WI38 (cell line): ENCODE results near the gene NXPH4.

Experiments
- H3K4me3 ChIP-seq: 2 replicates; pipeline ENCODE4 v1.5.1; 2011; ENCODE audit warnings: low read depth, mild to moderate bottlenecking, control low read depth, low read length
- TF ChIP-seq, protein P1 (sequence below): IDR thresholded peaks from 2 replicates; pipeline ENCODE4 v1.5.1; 2012; ENCODE audit warnings: low read depth, mild to moderate bottlenecking, control low read depth, low read length

Gene NXPH4

DNA sequence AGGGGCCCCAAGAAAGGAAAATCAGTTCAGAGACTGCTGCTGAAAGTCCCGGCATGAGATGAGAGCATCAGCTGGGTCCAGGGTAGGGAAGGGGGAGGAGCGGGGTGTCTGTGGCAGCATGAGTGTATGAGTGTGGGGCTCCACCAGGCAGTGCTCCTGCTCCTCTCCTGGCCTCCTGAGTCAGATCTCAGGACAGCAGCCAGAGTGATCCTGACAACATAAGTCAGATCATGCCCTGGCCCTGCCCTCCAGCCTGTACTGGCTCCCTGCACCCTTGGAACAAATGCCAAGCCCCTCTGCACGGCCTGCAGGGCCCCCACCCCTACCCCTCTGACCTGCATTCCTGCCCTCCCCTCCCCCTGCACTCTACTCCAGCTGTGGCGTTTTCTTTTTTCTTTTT lies 44.9 kb upstream of the NXPH4 start:
- H3K4me3 ChIP-seq, result no peak overlapping the region
- TF ChIP-seq, protein P1, sequence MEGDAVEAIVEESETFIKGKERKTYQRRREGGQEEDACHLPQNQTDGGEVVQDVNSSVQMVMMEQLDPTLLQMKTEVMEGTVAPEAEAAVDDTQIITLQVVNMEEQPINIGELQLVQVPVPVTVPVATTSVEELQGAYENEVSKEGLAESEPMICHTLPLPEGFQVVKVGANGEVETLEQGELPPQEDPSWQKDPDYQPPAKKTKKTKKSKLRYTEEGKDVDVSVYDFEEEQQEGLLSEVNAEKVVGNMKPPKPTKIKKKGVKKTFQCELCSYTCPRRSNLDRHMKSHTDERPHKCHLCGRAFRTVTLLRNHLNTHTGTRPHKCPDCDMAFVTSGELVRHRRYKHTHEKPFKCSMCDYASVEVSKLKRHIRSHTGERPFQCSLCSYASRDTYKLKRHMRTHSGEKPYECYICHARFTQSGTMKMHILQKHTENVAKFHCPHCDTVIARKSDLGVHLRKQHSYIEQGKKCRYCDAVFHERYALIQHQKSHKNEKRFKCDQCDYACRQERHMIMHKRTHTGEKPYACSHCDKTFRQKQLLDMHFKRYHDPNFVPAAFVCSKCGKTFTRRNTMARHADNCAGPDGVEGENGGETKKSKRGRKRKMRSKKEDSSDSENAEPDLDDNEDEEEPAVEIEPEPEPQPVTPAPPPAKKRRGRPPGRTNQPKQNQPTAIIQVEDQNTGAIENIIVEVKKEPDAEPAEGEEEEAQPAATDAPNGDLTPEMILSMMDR, result no peak

DNA sequence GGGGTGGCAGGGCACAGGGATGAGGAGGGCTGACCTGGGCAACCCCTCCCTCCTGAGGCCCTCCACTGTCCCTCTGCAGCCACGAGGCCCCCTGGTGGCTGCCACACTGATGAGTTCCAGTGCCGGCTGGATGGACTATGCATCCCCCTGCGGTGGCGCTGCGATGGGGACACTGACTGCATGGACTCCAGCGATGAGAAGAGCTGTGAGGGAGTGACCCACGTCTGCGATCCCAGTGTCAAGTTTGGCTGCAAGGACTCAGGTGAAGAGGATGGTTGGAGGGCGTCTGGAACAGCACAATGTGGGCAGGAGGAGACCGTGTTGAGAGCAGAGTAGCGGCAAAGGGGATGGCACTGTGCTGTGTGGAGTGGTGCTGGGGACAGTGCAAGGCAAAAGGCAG lies 43.5 kb upstream of the NXPH4 start:
- H3K4me3 ChIP-seq, result no peak overlapping the region
- TF ChIP-seq, protein P1, result peak; percentile 73

DNA sequence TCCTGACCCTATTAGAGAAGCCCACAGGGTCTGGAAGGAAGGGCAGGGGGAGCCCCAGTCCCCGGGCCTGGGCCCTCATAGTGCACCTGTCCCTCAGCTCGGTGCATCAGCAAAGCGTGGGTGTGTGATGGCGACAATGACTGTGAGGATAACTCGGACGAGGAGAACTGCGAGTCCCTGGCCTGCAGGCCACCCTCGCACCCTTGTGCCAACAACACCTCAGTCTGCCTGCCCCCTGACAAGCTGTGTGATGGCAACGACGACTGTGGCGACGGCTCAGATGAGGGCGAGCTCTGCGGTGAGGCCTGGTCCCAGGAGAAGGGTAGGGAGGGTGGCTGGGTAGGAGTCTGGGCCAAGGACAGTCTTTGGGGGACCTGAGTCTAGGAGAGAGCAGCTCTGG lies 42.9 kb upstream of the NXPH4 start:
- TF ChIP-seq, protein P1, result no peak
- no peak overlapping the region for H3K4me3 ChIP-seq

DNA sequence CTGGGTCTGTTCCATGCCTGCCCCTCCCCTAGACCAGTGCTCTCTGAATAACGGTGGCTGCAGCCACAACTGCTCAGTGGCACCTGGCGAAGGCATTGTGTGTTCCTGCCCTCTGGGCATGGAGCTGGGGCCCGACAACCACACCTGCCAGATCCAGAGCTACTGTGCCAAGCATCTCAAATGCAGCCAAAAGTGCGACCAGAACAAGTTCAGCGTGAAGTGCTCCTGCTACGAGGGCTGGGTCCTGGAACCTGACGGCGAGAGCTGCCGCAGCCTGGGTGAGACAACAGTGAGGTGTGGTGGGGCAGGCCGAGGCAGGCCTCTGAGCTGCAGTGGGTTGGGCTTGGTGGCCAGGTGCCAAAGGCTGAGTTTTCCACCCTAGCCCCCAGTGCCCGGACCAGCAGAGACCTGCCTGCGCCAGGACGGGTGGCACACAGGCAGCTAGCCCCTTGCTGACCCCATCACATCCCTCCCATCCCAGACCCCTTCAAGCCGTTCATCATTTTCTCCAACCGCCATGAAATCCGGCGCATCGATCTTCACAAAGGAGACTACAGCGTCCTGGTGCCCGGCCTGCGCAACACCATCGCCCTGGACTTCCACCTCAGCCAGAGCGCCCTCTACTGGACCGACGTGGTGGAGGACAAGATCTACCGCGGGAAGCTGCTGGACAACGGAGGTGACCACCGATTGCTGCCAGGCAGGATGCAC lies 41.0 kb upstream of the NXPH4 start:
- H3K4me3 ChIP-seq, result no peak overlapping the region
- TF ChIP-seq, protein P1, result peak; percentile 75

DNA sequence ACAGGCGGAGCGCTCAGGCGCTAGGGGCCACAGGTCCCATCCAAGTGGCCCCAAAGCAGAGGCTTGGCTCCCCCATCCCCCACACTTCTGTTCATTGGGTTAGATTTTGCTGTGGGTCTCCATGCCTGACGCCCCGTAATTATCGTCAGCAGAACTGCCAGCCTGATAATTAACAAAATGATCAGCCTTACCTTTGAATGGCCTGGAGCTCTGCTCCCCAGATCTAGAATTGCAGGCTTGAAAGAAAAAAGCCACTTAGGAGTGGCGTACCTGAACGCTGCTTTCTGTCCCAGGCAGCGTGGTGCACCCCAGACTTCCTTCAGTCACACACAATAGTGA lies 40.5 kb upstream of the NXPH4 start:
- TF ChIP-seq, protein P1, result peak; percentile 1; the same call in 1 of the 2 replicates
- H3K4me3 ChIP-seq, result no peak overlapping the region

DNA sequence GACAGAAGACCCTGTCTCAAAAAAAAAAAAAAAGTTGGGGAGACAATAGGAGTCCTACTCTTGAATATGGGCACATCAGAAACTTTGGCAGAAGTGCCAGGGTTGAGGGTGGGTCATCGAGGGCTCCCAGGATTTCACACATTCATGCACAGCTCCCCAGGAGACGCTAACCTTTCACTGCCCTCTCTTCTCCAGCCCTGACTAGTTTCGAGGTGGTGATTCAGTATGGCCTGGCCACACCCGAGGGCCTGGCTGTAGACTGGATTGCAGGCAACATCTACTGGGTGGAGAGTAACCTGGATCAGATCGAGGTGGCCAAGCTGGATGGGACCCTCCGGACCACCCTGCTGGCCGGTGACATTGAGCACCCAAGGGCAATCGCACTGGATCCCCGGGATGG lies 39.7 kb upstream of the NXPH4 start:
- no peak overlapping the region for H3K4me3 ChIP-seq
- TF ChIP-seq, protein P1, result no peak

DNA sequence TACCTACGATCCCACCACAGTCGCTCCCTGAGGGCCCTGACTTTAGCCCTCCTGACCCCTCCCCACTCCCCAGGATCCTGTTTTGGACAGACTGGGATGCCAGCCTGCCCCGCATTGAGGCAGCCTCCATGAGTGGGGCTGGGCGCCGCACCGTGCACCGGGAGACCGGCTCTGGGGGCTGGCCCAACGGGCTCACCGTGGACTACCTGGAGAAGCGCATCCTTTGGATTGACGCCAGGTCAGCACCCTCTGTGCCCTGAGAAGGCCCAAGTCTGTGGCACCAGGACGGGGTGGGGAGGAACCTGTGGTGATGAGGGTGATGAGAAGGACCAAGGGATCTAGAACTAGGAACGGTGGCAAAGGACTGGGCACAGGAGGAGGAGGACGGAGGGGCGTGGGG lies 39.2 kb upstream of the NXPH4 start:
- H3K4me3 ChIP-seq, result no peak overlapping the region
- TF ChIP-seq, protein P1, result no peak
